Activated CD8-positive, alpha-beta T cell treated with anti-CD3 and anti-CD28 coated beads for 36 hours (primary cell): ENCODE data around the gene WNT9A. TPM values are rescaled to one million over a fixed set of nuclear protein-coding genes. Genes with fewer than 3 reads are reported as not detected.

Experiments
- ATAC-seq: fragments of 200-7000 bp; cut with Tn5 transposase; one replicate; pipeline ENCODE4 v1.10.0; 2021; ENCODE audit warnings: mild to moderate bottlenecking, moderate library complexity
- CTCF ChIA-PET: fragments of 350-600 bp; sonication (Branson Sonifier 250); formaldehyde crosslinking; loops from one replicate; lab custom pipeline; 2021; ENCODE audit warnings: antibody characterized with exemption; lab: Charles Lee
- POLR2A ChIA-PET: fragments of 350-600 bp; sonication (Branson Sonifier 250); formaldehyde crosslinking; loops from one replicate; lab custom pipeline; 2021; ENCODE audit warnings: antibody characterized with exemption; lab: Charles Lee
- DNase-seq: peaks from one replicate; pipeline ENCODE4 v3.0.0-alpha.2; 2020
- H3K27ac Mint-ChIP-seq: one replicate; pipeline ENCODE4 v1.8.0; 2021; ENCODE audit warnings: mild to moderate bottlenecking, mixed read lengths
- H3K27me3 Mint-ChIP-seq: one replicate; pipeline ENCODE4 v1.8.0; 2021; ENCODE audit warnings: mixed read lengths
- H3K36me3 Mint-ChIP-seq: one replicate; pipeline ENCODE4 v1.8.0; 2021; ENCODE audit warnings: low read depth, mixed read lengths
- H3K4me1 Mint-ChIP-seq: one replicate; pipeline ENCODE4 v1.8.0; 2021; ENCODE audit warnings: low read depth, mixed read lengths
- H3K4me3 Mint-ChIP-seq: one replicate; pipeline ENCODE4 v1.8.0; 2021; ENCODE audit warnings: mild to moderate bottlenecking, moderate library complexity, mixed read lengths
- H3K9me3 Mint-ChIP-seq: one replicate; pipeline ENCODE4 v1.8.0; 2021; ENCODE audit warnings: mixed read lengths
- intact Hi-C: fragments of 100-400 bp; cut with micrococcal nuclease; formaldehyde crosslinking; loops from one replicate; pipeline ENCODE4 v1.10.0; 2022
- total RNA-seq, 2 experiments: library from RNA; stranded (reverse); gene quantifications; one replicate each; pipeline ENCODE4 v1.2.3, GENCODE V29; 2021
- TF ChIP-seq, protein P1 (sequence below): fragments of 200-600 bp; IDR thresholded peaks from one replicate; pipeline ENCODE4 v1.8.0; 2022; ENCODE audit warnings: antibody characterized with exemption, mild to moderate bottlenecking

WNT9A gene
- total RNA-seq, 2 experiments from 2014 or later = not detected

DNA sequence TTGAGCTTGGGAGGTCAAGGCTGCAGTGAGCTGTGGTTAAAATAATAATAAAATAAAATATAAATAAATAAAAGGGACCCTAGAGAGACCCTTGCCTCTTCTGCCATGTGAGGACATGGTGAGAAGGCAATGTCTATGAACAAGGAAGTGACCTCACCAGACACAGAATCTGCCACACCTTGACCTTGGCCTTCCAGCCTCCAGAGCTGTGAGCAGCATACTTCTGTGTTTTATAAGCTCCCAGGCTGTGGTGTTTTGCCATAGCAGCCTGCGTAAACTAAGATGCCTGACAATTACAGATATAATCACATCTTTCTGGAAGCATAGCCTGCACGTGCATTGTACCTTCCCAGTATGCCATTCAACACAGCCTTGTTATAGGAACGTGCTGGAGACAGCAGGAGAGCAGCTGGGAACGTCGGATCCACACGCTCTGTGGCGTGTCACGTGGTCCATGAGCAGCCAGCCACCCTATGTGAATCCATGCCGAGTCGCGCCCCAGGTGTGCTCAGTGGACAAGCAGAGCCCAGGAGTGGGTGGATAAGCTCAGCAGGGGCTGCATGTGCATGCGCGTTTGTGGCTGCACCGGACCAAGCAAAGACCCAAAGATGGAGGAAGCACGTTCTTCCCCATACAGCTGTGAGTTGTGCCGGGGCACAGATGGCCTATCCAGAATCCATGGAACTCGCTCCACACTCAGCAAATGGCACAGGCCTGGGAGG lies 17.8 kb downstream of the WNT9A start:
- Mint-ChIP-seq H3K4me3 (no peak overlapping the region), H3K27ac (no peak overlapping the region), H3K27me3 (no peaks in the 10 kb centered on the region), H3K9me3 (peaks cover 6% of the 10 kb centered on the region), H3K4me1 (peaks cover 12% of the 10 kb centered on the region), H3K36me3 (no peaks in the 10 kb centered on the region)
- intact Hi-C loops = no loop called here
- POLR2A ChIA-PET = no interaction called here
- ATAC-seq = no peak
- CTCF ChIA-PET = no interaction called here
- no peak for DNase-seq
- TF ChIP-seq, protein P1, sequence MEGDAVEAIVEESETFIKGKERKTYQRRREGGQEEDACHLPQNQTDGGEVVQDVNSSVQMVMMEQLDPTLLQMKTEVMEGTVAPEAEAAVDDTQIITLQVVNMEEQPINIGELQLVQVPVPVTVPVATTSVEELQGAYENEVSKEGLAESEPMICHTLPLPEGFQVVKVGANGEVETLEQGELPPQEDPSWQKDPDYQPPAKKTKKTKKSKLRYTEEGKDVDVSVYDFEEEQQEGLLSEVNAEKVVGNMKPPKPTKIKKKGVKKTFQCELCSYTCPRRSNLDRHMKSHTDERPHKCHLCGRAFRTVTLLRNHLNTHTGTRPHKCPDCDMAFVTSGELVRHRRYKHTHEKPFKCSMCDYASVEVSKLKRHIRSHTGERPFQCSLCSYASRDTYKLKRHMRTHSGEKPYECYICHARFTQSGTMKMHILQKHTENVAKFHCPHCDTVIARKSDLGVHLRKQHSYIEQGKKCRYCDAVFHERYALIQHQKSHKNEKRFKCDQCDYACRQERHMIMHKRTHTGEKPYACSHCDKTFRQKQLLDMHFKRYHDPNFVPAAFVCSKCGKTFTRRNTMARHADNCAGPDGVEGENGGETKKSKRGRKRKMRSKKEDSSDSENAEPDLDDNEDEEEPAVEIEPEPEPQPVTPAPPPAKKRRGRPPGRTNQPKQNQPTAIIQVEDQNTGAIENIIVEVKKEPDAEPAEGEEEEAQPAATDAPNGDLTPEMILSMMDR = no peak

DNA sequence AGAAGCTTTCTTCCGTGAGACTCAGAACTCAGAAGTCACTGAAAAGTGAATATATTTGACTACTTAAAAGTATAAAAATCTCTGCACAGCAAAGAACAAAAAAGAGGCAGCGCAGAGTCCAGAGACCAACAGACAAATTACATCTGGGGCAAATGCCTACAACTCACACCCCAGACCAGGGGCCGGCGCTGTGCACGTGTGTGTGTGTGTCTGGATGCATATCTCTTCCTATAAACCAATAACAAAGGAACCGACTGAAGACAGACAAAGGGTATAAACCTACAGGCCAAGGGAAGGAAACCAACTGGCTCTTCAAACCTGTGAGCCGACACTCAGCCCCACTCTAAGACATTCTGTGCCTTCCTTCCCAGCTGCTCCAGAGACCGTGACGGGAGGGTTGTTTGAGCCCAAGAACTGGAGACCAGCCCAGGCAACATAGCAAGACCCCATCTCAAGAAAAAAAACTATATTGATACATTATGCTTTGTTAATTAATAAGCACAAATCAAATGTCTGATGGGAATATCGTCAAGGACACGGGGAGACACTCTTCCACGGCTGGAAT lies 18.8 kb downstream of the WNT9A start:
- Mint-ChIP-seq H3K36me3 (no peaks in the 10 kb centered on the region), H3K27me3 (no peaks in the 10 kb centered on the region), H3K4me1 (peaks cover 8% of the 10 kb centered on the region), H3K27ac (no peak overlapping the region), H3K4me3 (no peak overlapping the region), H3K9me3 (no peaks in the 10 kb centered on the region)
- POLR2A ChIA-PET = no interaction called here
- CTCF ChIA-PET = interaction anchor here (1.1 kb wide), 1 partner anchor 167 kb away, joined by 3 read pairs; no protein-coding TSS in a partner anchor
- TF ChIP-seq, protein P1 = no peak
- no peak for ATAC-seq
- intact Hi-C loops = no loop called here
- DNase-seq = no peak

DNA sequence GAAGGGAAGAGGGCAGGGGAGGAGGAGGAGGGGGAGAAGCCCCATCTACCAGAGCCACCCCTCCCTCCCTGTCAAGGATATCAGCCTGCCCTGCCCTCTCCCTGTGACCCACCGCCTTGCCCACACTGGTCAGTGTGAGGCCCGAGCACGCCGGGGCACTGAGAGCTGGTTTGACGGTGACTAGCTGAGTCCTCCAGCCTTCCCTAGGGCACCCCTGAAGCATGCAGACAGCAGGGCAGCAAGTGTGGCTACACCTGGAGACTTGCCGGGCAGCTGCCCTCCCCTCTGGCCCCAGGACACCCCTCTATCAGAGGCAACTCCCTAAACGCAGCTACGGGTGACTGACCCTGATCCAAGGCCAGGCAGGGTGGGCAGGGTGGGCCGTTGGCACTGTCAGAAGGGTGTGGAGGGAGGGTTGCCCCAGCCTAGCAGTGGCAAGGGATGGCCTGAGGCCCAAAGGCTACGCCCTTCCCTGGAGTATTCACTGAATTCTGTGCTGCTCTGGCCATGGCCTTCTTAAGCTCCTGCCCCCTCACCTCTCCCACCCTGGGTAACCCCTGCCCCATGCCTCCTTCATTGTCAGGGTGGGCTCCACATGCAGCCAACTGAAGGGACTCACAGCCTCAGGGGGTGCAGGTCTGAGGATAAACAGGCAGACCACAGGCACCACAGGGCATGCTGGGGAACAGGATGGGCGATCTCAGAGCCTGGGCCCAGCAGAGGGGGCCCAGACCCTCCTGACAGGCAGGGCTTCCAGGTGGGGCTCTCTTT lies 19.6 kb downstream of the WNT9A start:
- intact Hi-C loops = no loop called here
- Mint-ChIP-seq H3K9me3 (no peaks in the 10 kb centered on the region), H3K4me1 (peaks cover 8% of the 10 kb centered on the region), H3K4me3 (no peak overlapping the region), H3K27ac (no peak overlapping the region), H3K36me3 (no peaks in the 10 kb centered on the region), H3K27me3 (no peaks in the 10 kb centered on the region)
- TF ChIP-seq, protein P1 = no peak
- ChIA-PET CTCF (interaction anchor here (1.1 kb wide), 1 partner anchor 166 kb away, joined by 3 read pairs; no protein-coding TSS in a partner anchor), POLR2A (no interaction called here)
- ATAC-seq = no peak
- DNase-seq = no peak

DNA sequence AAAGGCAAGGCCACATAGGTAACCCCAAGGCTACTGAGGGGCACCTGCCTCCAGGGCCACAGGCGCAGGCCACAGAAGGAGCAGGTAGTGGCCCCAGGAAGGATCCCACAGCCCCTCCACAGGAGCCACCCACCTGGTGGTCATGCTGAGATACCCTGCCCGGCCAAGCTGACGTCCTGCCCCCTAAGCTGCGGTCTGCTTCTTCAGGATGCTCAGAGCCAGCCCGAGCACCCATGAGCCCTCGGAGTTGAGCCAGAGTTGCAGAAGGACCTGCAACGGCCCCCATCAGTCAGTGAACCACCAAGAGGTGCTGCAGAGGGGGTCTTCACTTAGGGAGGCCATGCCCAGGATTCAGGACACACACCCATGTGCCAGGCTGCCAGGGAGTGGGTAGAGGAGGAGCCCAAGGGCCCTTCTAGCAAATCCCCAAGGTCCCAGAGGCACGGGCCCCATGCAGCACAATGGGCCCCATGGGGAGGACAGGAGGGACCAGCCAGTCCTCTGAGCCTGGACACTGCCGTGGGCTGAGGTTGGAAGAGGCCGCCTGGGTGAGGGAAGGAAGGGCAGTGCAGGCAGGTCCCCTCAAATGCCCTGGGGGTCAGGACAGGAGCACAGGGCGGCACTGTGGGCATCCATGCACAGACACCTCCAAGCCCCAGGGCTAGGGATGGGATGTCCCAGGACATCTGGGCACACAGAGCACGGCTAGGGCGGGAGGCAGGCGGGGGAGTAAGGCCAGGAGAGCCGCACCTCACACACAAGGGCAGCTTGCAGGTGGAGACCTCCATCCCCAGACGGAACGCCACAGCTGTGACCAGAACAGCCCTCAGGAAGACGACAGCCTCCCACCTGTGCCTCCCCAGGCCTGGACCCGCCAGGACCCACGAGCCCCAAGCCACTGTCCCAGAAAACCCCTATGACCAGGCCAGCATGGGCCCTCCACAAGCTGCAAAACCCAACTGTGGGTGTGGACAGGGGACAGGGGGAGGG lies 20.5 kb downstream of the WNT9A start:
- ChIA-PET POLR2A (no interaction called here), CTCF (no interaction called here)
- intact Hi-C loops = no loop called here
- TF ChIP-seq, protein P1 = no peak
- Mint-ChIP-seq H3K4me3 (no peak overlapping the region), H3K27ac (no peak overlapping the region), H3K9me3 (no peaks in the 10 kb centered on the region), H3K27me3 (no peaks in the 10 kb centered on the region), H3K36me3 (no peaks in the 10 kb centered on the region), H3K4me1 (peaks cover 4% of the 10 kb centered on the region)
- DNase-seq (no peak), ATAC-seq (no peak)
